HT1080 (cell line): ENCODE data around the gene LCN15. TPM values are rescaled to one million over a fixed set of nuclear protein-coding genes. Genes with fewer than 3 reads are reported as not detected.
"Not testable (repeated sequence)": the region's sequence is repeated elsewhere in the genome, so short reads cannot be mapped to it uniquely, and the experiment has no call there.

Experiments
- DNase-seq: peaks from one replicate; pipeline ENCODE4 v3.0.0-alpha.2; 2015; ENCODE audit warnings: low read depth
- total RNA-seq: library from RNA; depleted of rRNA; stranded (reverse); fragments of >200 nt; shearing (Covaris generic); gene quantifications from 2 replicates; pipeline ENCODE4 v1.2.3, GENCODE V29; 2014

LCN15 gene
- total RNA-seq, 1 experiment from 2014 or later: not detected

- DNase-seq: no peak
Observed at GRCh38 chr9:136722093-136722968, 42.0 kb downstream of the LCN15 start.

- DNase-seq: peak; percentile 82
Observed at GRCh38 chr9:136721339-136722092, 42.8 kb downstream of the LCN15 start.

- no peak for DNase-seq
Observed at GRCh38 chr9:136720898-136721338, 43.4 kb downstream of the LCN15 start.

- DNase-seq: no peak
Observed at GRCh38 chr9:136720251-136720897, 43.9 kb downstream of the LCN15 start.

- no peak for DNase-seq
Observed at GRCh38 chr9:136719195-136719880, 45.0 kb downstream of the LCN15 start.

- DNase-seq: no peak
Observed at GRCh38 chr9:136718345-136719194, 45.7 kb downstream of the LCN15 start.

- no peak for DNase-seq
Observed at GRCh38 chr9:136717399-136717798, 46.9 kb downstream of the LCN15 start.

- no peak for DNase-seq
Observed at GRCh38 chr9:136714893-136715274, 49.4 kb downstream of the LCN15 start.

GRCh38 chr9:136714096-136714892, 50.0 kb downstream of the LCN15 start:
- DNase-seq: no peak

- no peak for DNase-seq
Observed at GRCh38 chr9:136713550-136713949, 50.8 kb downstream of the LCN15 start.

- DNase-seq: no peak
Observed at GRCh38 chr9:136712690-136713544, 51.4 kb downstream of the LCN15 start.

- DNase-seq: no peak
Observed at GRCh38 chr9:136711751-136712689, 52.3 kb downstream of the LCN15 start, which contains the start of gene DIPK1B. Gene DIPK1B (plus strand): TSS chr9:136712572. CDS start chr9:136712666, 94 bp downstream.

- DNase-seq: not testable (repeated sequence)
Observed at GRCh38 chr9:136711219-136711648, 53.1 kb downstream of the LCN15 start.

- DNase-seq: no peak
Observed at GRCh38 chr9:136710543-136710942, 53.8 kb downstream of the LCN15 start.
